Thyroid gland (tissue), 4 donors: ENCODE results near the gene CAMK1D. TPM values are rescaled to one million over a fixed set of nuclear protein-coding genes. Genes with fewer than 3 reads are reported as not detected.

ENCODE experiments used
- DNase-seq, 2 donors: peaks; one replicate each; pipeline ENCODE4 v3.0.0-alpha.2; 2019
- H3K27ac ChIP-seq, 3 donors: fragments of 200-600 bp; sonication (generic); 1 replicate in 2 of 3; 2 replicates in 1 of 3; pipeline ENCODE4 v1.5.1; 2016 to 2019; ENCODE audit warnings: mild to moderate bottlenecking in 1 of 3, moderate library complexity in 1 of 3
- H3K27me3 ChIP-seq: fragments of 200-600 bp; sonication (generic); one replicate; pipeline ENCODE4 v1.5.1; 2019
- H3K36me3 ChIP-seq, 2 donors: fragments of 200-600 bp; sonication (generic); one replicate each; pipeline ENCODE4 v1.5.1; 2016 to 2019
- H3K4me1 ChIP-seq, 2 donors: fragments of 200-600 bp; sonication (generic); one replicate each; pipeline ENCODE4 v1.5.1; 2017 to 2019
- H3K4me3 ChIP-seq, 3 donors: fragments of 200-600 bp; sonication (generic); replicated peaks in 1 of 3; 1 replicate in 2 of 3; 2 replicates in 1 of 3; pipeline ENCODE4 v1.5.1; 2016; ENCODE audit warnings: mild to moderate bottlenecking in 1 of 3
- H3K9me3 ChIP-seq: fragments of 200-600 bp; sonication (generic); one replicate; pipeline ENCODE4 v1.5.1; 2017
- CTCF ChIP-seq, 6 experiments: fragments of 200-600 bp in 3 of 6; fragments of 450-650 bp in 3 of 6; sonication (generic) in 3 of 6; IDR thresholded peaks; one replicate each; pipeline ENCODE4 v1.5.1; 2016 to 2019; ENCODE audit warnings: antibody characterized with exemption in 6 of 6, mild to moderate bottlenecking in 2 of 6, inconsistent platforms in 1 of 6, moderate library complexity in 1 of 6
- POLR2A ChIP-seq, 2 donors: fragments of 450-650 bp; IDR thresholded peaks; one replicate each; pipeline ENCODE4 v1.6.1; 2017; ENCODE audit warnings: antibody characterized with exemption in 2 of 2, mild to moderate bottlenecking in 2 of 2, moderate library complexity in 1 of 2
- WGBS, 2 donors: methylation state at CpG; one replicate each; pipeline ENCODE4 v1.1.5; 2017; 5-methylcytosine and 5-hydroxymethylcytosine counted together
- intact Hi-C: fragments of 100-400 bp; cut with DNase I; formaldehyde crosslinking; loops from one replicate; pipeline ENCODE4 v1.15.1; 2023
- total RNA-seq, 4 donors: library from RNA; depleted of rRNA; stranded (reverse); fragments of >200 nt; gene quantifications; one replicate each; pipeline ENCODE4 v1.2.3, GENCODE V29; 2016

Gene CAMK1D
- total RNA-seq, 4 donors from 2014 or later = 12.2 to 29.6 (median 17.4) TPM

GRCh38 chr10:12784646-12785045 lies 435.3 kb downstream of the CAMK1D start:
- H3K27me3 ChIP-seq = no peaks in the 10 kb centered on the region
- H3K27ac ChIP-seq = no peak overlapping the region
- intact Hi-C loops = loop anchor here (5.0 to 10.0 kb wide), 2 partner anchors 118 to 290 kb away; no protein-coding TSS in a partner anchor
- no peak overlapping the region for H3K4me3 ChIP-seq
- WGBS, 2 donors = 91 to 92% methylated on average over 6 of the region's 6 CpGs
- no peak for DNase-seq
- no peaks in the 10 kb centered on the region for H3K4me1 ChIP-seq
- no peaks in the 10 kb centered on the region for H3K9me3 ChIP-seq
- no peaks in the 10 kb centered on the region for H3K36me3 ChIP-seq
- TF ChIP-seq CTCF (IDR thresholded peaks at IDR 0.05) (no peak), POLR2A (IDR thresholded peaks at IDR 0.05) (no peak)

- Histone ChIP-seq H3K36me3 (no peaks in the 10 kb centered on the region), H3K4me3 (no peak overlapping the region), H3K27ac (no peak overlapping the region), H3K9me3 (no peaks in the 10 kb centered on the region), H3K4me1 (no peaks in the 10 kb centered on the region), H3K27me3 (no peaks in the 10 kb centered on the region)
- intact Hi-C loops = loop anchor here (10.0 kb wide), 1 partner anchor 289 kb away; no protein-coding TSS in a partner anchor
- WGBS, 2 donors = 57 to 59% methylated on average over 12 of the region's 12 CpGs
- TF ChIP-seq POLR2A (IDR thresholded peaks at IDR 0.05) = no peak
- no peak for TF ChIP-seq CTCF (IDR thresholded peaks at IDR 0.05)
- peak; percentile 14 to 38 for DNase-seq
Observed at GRCh38 chr10:12785415-12785831, 436.1 kb downstream of the CAMK1D start.

- DNase-seq = no peak
- H3K27me3 ChIP-seq = no peaks in the 10 kb centered on the region
- WGBS, 2 donors = 88 to 94% methylated on average over 12 of the region's 12 CpGs
- TF ChIP-seq CTCF (IDR thresholded peaks at IDR 0.05) (no peak), POLR2A (IDR thresholded peaks at IDR 0.05) (no peak)
- H3K4me1 ChIP-seq = no peaks in the 10 kb centered on the region
- intact Hi-C loops = loop anchor here (10.0 kb wide), 1 partner anchor 288 kb away; no protein-coding TSS in a partner anchor
- H3K36me3 ChIP-seq = no peaks in the 10 kb centered on the region
- H3K9me3 ChIP-seq = no peaks in the 10 kb centered on the region
- no peak overlapping the region for H3K27ac ChIP-seq
- H3K4me3 ChIP-seq = no peak overlapping the region
Observed at GRCh38 chr10:12787297-12787696, 437.9 kb downstream of the CAMK1D start.

- no peaks in the 10 kb centered on the region for H3K27me3 ChIP-seq
- TF ChIP-seq POLR2A (IDR thresholded peaks at IDR 0.05) (no peak), CTCF (IDR thresholded peaks at IDR 0.05) (no peak)
- intact Hi-C loops = loop anchor here (10.0 kb wide), 1 partner anchor 287 kb away; no protein-coding TSS in a partner anchor
Observed at GRCh38 chr10:12788277-12788676, 438.9 kb downstream of the CAMK1D start.

GRCh38 chr10:12790270-12790669 lies 440.9 kb downstream of the CAMK1D start:
- intact Hi-C loops = no loop called here
- WGBS, 2 donors = 84 to 87% methylated on average over 3 of the region's 3 CpGs

More at GRCh38 chr10:12788277-12788676, 438.9 kb downstream of the CAMK1D start:
- Histone ChIP-seq H3K27ac (no peak overlapping the region), H3K9me3 (no peaks in the 10 kb centered on the region), H3K36me3 (no peaks in the 10 kb centered on the region), H3K4me1 (no peaks in the 10 kb centered on the region), H3K4me3 (no peak overlapping the region)
- WGBS, 2 donors = 71 to 80% methylated on average over 9 to 10 of the region's 10 CpGs
- DNase-seq = peak; percentile 8 to 9

More at GRCh38 chr10:12790270-12790669, 440.9 kb downstream of the CAMK1D start:
- H3K9me3 ChIP-seq = no peaks in the 10 kb centered on the region
- no peaks in the 10 kb centered on the region for H3K36me3 ChIP-seq
- H3K27ac ChIP-seq = no peak overlapping the region
- DNase-seq = no peak
- H3K4me3 ChIP-seq = no peak overlapping the region
- no peaks in the 10 kb centered on the region for H3K4me1 ChIP-seq
- no peaks in the 10 kb centered on the region for H3K27me3 ChIP-seq
- no peak for TF ChIP-seq POLR2A (IDR thresholded peaks at IDR 0.05)
- no peak for TF ChIP-seq CTCF (IDR thresholded peaks at IDR 0.05)
